IPS-11a (cell line): Measurements from ENCODE around the gene VDR.
A peak's percentile ranks its signal among the peaks of the same experiment; 100 is the strongest.

Experiments used
- H3K4me3 ChIP-seq: one replicate; pipeline ENCODE4 v1.5.1; 2013; ENCODE audit warnings: low read depth, low read length, control low read depth

VDR gene

DNA sequence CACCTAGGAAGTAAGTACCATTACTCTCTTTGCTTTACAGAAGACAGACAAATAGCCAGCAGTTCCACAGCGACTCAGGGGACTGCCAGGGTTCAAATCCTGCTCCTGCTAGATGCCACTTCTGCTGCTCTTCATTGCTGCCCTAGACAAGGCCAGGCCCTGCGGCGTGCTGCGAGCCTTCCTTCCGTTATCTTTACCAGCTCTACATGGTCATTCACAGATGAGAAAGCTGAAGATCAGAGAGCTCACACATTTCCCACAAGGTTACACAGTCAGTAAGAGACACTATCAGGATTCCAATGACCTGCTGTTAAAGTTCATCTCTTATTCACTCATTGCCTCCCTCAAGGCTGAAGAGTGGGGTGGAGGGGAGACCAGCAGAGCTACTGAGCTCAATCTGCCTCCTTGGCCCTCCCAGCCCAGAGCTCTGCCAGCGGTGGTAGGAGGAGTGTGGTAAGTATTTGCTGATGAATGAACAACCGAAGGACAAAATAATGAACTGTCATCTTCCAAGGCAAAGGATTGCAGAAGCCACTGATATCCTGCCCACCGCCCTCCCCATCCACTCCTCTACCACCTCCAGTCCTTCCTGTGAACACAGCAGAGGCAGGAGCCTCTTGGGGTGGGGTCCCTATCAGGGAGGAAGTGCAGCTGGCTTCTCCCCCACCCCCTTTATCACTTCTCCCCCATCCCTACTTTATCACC lies 70.4 kb downstream of the VDR start:
- no peak overlapping the region for H3K4me3 ChIP-seq

DNA sequence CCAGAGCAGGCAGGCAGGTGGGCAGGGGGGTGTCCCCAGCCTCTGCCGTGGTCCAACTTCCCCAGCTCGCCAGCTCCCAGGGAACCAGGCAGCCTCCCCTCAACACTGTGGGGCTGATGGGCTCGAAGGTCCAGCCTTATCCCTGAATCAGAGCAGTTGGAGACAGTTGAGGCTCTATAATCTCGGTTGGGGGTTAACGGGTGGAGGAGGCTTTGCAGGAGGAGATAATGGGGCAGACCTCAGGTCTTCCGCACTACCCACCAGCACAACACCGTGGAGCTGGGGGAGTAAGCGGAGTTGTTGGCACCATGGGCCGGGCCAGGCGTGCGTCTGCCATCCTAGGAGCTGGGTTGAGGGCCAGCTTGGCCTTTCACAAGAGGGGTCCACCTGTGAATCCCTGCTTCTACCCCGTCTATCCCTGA lies 71.2 kb downstream of the VDR start:
- H3K4me3 ChIP-seq, result no peak overlapping the region

DNA sequence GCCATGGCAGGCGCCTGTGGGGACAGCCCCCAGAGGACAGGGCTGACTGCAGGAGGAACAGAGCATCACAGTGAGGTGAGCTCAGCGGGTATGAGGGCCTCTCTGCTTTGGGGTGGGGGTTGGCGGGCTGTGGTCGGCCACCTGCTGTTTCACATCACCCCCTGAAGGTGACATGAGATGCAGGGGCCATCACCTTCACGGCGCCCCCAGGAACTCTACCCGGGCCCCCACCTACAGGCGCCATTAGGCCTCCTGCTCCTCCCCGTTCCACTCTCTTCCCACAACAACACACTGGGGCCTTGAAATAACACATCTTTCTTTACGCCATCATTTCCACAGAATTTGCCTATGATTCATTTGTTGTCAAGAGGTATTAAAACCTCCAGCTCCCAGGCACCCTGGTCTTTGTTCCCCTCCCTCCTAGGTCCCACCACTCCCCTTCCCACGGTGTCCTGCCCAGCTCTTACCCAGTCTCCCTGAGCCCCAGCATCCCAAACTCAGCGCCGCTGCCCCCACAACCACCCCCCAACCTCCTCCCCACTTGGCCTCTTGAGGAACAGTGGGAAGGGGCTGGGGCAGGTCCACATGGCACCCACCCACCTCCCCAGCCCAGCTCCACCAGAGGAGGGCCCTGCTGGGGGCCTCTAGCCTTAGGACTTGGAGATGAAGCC lies 72.4 kb downstream of the VDR start:
- H3K4me3 ChIP-seq, result no peak overlapping the region

DNA sequence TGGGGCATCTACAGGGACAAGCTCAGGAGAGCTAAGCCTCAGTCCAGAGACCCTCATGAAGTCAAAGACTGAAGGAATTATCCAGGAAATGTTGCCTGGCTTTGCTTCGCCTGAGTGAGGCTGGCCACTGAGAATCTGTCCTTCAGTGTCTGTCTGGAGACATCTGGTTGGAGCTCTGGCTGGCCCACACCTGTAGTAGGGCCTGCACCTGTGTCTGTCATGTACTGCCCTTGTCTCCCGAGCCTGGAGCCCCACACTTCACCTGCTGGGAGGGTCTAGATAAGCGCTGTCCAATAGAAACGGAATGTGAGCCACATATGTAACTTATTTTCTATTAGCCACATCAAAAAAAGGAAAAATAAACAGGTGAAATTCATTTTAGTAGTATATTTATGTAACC lies 75.2 kb downstream of the VDR start:
- no peak overlapping the region for H3K4me3 ChIP-seq

DNA sequence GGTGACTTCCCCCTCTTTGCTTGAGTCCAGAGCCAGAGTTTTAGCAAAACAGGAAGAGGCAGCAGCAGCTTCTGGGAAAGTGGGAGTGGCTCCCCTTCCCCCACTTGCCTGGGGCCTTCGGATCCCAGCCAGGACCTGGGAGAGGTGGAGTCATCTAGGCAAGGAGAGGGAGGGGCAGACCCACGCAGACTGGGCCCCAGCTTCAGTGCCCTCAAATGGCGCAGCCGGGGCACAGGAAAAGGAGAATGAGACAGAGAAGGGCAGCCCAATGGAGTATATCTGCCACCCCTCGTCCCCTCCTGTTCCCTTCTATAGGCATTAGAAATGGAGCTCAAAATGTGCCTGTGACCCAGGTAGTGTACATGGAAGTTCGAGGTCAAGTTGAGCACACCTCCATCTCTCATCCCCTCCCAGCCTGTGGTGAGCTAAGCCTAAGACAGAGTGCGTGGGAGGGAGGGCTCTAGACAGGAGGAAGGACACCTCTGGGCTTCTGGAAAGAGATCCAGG lies 75.8 kb downstream of the VDR start:
- H3K4me3 ChIP-seq, result no peak overlapping the region

DNA sequence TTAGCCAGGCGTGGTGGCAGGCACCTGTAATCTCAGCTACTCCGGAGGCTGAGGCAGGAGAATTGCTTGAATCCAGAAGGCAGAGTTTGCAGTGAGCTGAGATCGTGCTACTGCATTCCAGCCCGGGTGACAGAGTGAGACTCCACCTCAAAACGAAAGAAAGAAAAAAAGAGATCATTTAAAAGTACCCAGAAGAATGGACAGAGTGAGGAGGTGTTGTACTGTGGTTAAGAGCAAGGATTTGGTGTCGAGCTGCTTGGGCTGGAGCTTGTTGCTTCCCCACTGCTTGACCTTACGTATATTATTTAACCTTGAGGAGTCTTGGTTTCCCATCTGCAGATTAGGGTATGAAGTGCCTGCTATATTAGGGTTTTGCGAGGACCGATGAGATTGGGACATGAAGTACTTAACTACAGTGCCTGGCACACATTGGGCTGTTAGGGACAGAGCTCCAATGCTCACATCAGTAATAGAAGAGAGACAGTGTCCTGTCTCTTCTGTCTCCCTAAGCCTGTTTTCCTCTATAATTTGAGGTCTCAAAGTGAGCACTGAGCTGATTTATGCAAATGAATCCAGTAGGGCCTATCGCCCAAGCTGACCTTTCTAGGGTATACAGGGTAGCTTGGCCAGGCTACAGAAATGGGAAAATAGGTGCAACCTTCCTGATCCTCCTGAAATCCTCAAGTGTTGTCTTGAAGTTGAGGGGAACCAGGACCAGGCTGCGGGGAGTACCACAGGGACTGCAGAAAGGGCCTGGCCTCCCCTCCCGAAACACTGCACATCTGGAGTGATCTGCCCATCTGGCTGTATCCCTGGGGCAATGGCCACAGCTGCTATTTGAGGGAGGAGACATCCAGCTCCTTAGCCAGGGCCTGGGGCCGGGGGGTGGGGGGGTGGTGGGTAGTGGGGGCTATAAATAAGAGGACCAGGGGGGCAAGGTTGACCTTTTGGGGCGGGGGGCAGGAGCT lies 76.5 kb downstream of the VDR start:
- no peak overlapping the region for H3K4me3 ChIP-seq

DNA sequence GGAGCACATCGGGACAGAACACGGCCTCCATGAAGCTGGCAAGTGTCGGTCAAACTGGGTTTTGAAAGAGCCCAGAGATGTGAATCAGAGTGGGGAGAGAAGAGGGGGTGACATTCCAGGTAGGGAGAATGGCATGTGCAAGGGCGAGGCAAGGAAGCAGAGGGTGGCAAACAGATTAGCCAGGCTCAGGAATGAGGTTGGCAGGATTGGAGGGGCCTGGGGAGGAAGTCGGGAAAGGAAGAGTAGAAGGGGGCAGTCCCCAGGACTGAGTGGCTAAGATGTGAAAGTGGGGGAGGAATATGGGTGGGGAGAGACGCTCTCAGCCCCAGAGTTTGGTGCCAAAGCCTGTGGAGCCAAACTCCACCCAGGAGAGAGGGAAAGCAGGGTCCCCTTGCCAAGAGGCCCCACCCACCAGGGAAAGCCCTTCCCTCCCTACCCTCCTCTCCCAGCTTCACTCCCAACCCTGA lies 79.6 kb downstream of the VDR start:
- no peak overlapping the region for H3K4me3 ChIP-seq

DNA sequence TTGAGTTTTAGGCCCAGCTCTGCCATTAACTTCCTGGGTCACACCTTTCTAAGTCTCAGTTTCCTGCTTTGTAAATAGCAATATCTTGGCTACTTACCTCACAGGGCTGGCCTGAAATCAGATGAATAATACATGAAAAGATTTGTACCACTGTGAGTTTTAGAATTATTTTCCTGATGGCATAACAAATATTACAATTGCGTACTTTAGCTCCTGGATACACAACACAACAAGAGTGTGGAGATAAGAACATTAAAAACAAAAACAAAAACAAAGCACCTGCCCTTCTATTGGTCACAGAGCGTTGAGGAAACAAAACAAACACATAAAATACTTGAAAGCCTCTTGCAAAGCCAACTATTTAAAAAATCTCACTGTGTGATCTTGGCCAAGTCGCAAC lies 80.2 kb downstream of the VDR start:
- no peak overlapping the region for H3K4me3 ChIP-seq

DNA sequence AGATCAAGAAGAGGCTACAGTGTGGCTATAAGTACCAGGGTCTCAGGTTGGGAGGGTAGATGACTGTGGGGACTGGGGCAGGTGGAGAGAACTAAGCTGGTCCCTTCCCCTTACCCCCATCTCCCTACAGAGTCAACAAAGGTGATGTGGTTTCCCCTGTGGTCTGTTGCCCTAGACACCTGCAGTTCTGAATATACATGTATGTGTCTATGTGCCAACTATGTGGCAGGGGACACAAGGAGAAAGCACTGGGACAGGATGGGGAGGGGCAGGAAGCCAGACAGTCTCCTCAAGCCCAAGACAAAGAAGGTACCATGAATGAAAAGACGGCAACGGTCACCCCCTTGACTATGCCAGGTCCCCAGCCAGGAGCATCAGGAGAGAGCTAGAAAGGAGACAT lies 80.6 kb downstream of the VDR start:
- H3K4me3 ChIP-seq, result no peak overlapping the region

DNA sequence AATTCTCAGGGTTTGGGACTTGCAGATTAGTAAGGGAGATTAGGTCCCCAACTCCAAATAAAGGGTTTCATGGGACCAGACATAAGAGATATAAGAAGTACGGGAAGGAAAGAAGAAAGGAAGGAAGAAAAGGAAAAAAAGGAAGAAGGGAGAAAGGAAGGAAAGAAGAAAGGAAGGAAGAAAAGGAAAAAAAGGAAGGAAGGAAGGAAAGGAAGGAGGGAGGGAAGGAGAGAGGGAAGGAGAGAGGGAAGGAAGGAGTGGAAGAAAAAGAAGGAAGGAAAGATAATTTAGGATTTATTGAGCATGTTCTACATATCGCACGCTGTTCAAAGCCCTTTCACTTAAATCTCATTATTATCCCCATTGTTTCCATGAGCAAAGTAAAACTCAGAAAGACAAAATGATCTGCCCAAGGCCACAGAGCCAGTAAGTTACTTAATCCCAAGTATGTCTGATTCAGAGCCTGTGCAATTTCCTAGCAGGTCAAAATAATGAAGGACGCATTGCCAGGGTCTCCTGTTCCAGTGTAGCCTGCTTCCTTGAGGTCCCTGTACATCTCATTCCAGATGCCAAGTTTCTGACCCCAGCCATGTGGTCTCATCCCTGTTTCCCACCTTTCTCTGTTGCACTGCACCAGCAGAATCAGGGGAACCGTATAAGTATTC lies 81.2 kb downstream of the VDR start:
- H3K4me3 ChIP-seq, result no peak overlapping the region

DNA sequence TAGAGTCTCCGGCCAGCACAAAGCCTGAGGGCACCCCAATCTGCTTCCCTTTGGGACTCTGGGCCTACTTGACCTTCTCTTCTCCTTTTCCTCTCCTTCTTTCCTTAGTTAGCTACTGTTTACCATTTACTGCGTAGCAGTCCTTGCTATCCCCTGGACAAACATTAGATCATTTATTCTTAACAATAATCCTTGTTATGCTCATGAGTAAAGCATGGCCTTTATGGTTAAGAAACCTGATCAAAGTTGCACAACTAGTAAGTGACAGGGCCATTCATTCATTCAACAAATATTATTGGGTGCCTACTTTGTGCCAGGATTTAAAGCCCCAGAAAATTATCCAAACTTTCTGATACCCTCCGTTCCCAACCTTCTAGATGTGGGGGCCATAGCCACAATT lies 81.9 kb downstream of the VDR start:
- no peak overlapping the region for H3K4me3 ChIP-seq

DNA sequence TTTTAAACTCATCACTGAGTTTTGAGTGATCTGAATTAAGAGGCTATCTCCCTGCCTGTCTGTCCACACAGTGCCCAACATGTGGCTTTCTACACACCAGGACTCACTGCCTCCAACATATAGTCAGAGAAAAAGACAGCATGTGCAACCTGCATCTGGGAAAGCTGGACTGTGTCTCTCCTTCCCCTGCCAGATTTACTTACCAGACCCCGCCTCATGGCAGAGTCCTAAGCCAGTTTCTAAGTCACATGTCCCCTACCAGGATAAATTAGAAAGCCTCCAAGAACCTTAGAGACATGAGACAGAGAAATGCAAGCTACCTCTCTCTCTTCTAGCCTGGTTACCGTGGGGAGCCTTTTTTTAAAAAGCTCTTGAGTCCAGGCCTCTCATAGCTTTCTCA lies 82.4 kb downstream of the VDR start:
- no peak overlapping the region for H3K4me3 ChIP-seq

DNA sequence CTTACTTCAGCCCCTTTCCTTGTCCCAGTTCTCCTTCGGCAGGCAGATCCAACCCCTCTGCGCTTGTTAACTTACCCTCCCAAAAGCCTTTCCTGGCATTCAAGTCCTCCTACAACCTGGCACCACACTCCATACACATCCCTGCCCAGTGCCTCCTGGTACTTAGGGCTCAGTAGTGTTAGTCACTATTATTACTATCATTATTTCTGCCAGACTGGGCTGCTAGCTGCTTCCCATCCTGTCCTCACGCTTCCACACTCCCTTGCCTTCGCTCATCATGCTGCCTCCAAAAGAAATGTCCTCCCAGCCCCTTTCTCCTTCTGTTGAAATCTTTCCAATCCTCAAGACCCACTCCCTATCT lies 83.5 kb downstream of the VDR start:
- no peak overlapping the region for H3K4me3 ChIP-seq

DNA sequence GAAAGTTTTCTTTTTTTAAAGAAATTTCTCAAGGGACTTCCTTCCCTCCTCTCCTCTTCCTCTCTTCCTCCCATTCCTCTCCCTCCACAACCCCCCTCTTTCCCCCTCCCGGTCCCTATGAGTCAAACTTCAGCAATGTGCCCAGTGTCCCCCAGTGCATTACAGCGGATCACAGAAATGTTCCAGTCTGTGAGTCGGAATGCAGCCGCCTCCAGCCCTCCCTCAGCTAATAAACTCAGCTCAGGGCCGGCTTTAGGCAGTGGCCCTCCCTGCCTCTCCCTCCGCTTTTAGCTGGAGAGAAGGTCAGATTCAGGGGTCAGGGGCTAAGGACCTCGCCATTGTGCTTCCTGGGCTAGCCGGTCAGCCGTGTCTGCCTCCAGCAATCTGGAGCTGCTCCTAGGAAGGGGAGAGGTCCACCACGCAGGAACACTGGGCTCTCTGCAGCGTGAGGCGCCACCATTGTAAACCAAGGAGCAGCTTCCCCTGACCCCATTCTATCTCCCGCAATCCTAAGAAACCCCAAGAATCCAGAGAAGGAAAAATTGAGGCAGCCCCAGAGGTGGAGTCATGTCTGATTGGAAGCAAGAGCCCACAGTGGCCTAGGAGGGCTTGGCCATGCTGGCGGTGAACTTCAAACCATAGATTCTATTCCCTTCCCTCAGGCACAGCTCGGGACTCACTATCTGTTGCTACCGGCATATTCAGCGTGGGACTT lies 84.0 kb downstream of the VDR start:
- peak overlapping the region; percentile 55 for H3K4me3 ChIP-seq

DNA sequence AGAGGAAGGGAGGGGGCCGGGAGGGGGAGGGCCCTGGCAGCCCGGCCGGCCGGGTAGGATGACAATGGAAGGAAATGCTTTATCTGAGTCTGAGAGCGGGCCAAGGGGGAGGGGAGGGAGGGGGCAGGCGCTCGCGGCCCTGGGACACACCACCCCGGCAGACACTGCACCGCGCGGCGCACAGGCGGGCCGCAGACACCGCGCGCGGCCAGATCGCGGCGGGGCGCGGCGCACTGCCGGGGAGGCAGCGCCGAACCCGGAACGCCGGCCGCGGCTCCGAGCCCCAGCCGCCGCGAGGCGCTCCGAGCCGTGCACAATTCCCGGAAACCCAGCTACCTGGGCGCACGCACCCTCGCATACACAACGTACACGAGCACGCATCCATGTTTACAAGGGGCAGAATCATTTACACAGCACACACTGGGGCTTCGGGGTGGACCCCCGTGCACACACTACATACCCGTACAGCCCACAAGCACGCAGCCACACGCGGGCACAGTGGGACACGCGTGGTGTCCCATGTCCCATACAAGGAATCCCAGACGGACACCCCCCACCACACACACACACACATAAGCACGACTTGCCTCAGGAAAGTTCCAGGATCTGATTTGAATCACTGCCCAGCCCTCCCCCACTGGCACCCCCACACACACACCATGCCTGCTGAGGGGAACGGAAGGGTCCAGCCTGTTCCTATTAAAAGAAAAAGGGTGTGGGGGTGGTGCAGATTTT lies 84.7 kb downstream of the VDR start, which contains the start of gene HDAC7:
Gene HDAC7 (minus strand): TSS at position 8 of the 735 bp plus-strand sequence. CDS start 118 bp downstream, outside the sequence.
- peak within 1 kb of the TSS; percentile 61 for H3K4me3 ChIP-seq

DNA sequence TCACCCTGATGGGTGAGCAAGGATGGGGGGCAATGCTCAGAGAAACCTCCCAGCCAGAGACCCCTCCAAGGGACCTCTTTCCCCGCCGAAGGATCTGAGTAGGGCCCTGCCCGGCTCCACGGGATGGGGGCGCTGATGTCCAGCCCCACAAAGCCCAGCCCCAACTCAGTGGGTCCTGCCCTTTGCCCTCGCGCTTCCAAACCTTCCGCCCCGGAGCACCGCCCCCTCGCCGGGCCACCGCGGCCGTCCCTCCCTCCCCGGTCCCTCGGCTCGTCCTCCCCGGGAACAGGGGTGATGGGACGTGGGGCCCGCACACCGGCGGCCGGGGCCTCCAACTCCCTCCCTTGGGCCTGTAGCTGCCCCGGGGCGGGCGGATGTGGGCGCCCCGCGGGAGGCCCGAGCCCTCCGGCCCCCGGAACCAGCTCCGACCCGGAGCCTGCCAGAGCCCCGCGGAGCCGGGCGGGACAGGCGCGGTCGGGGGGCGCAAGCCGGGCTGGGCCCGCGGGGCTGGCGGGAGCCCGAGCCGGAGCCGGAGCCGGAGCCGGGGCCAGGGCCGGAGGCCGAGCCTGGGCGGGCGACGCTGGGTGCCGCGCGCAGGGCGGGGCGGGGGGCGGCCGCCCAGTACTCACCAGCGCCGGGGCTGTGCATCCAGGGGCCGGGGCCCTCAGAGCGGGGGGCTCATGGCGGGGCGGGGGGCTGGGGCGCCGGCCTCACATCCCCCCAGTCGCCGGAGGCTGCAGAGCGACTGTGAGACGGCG lies 85.5 kb downstream of the VDR start:
- H3K4me3 ChIP-seq, result peak overlapping the region; percentile 61

DNA sequence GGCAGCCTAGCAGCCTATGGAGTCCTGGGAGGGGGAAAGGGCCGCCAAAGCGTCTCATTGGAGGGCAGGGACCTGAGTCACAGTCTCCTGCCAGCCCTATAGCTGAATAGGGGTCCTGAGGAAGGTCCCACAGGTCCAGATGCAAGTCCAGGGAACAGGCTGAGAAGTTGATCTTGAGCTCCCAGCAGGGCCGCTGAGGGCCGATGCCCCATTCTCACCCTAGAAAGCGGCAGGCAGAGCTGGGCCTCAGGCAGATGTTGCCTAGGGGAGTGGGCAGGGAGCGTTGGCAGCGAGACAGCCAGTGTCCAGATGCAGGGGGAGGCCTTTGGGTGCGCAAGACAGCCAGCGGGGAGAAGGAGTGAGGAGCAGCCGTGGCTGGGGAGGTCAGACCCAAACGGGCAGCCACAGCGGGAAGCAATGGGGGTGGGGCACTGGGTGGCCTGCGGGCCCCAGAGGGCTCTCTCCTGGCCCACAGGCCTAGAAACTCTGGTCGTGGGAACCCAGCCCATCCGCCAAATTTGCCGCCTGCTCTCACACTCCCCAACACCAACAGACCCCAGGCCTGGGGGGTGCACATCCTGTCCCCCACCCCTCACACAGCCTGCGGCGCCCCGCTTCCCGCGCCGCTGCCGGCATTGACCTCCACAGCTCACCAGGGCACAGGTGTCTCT lies 86.2 kb downstream of the VDR start:
- H3K4me3 ChIP-seq, result peak overlapping the region; percentile 61

DNA sequence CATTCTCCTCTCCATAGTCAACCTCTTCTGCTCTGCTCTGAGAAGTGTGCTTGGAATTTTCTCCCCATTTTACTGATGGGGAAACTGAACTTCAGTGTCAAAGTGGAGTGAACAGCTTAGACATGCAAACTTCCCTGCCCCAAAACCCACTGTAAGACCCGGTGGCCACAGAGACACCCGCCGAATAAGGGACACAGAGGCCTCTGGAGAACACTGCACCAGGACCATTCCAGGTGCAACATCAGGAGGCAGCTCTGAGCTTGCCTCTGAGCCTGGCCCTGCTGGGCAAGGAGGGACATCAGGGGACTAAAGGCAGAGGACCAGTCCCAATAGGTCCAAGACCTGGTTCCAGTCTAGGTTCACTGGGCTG lies 86.8 kb downstream of the VDR start:
- H3K4me3 ChIP-seq, result peak overlapping the region; percentile 9
